ENCODE results near the gene EIF2AK3.

DNA sequence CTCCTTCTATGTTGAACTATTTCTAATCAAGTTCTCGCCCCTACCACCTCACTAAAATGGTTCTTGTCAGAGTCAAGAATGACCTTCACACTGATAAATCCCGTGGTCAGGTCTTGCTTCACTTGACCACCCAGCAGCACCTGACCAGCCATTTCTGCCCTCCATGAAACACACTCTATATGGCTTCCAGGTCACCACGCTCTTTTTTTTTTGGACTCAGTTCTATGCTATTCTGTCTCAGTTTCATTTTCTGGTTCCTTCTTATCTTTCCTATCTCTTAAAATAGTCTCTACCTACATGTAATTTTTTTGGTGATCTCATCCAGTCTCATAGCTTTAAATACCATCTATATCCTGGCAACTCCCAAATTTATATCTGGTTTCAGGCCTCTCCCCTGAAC lies 11.4 kb downstream of the EIF2AK3 start:
- TF ChIP-seq, protein P1, sequence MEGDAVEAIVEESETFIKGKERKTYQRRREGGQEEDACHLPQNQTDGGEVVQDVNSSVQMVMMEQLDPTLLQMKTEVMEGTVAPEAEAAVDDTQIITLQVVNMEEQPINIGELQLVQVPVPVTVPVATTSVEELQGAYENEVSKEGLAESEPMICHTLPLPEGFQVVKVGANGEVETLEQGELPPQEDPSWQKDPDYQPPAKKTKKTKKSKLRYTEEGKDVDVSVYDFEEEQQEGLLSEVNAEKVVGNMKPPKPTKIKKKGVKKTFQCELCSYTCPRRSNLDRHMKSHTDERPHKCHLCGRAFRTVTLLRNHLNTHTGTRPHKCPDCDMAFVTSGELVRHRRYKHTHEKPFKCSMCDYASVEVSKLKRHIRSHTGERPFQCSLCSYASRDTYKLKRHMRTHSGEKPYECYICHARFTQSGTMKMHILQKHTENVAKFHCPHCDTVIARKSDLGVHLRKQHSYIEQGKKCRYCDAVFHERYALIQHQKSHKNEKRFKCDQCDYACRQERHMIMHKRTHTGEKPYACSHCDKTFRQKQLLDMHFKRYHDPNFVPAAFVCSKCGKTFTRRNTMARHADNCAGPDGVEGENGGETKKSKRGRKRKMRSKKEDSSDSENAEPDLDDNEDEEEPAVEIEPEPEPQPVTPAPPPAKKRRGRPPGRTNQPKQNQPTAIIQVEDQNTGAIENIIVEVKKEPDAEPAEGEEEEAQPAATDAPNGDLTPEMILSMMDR (IDR thresholded peaks at IDR 0.05), result no peak
- no peak for TF ChIP-seq POLR2A (IDR thresholded peaks at IDR 0.05)

Data from uterus (tissue), 2 donors.